Measurements from ENCODE around the gene SCGB1C1. TPM values are rescaled to one million over a fixed set of nuclear protein-coding genes. Genes with fewer than 3 reads are reported as not detected.

SCGB1C1 gene
- total and polyA plus RNA-seq, 8 donors, result not detected

GRCh38 chr11:206526-207207 lies 13.8 kb downstream of the SCGB1C1 start:
- intact Hi-C loops (cut with DNase I), result no loop called here
- peak; percentile 12 for ATAC-seq

GRCh38 chr11:207208-207862 lies 14.5 kb downstream of the SCGB1C1 start, which contains the start of the genes BET1L and RIC8A:
BET1L (minus strand) TSS chr11:207399; CDS start chr11:207321, 78 bp downstream.
RIC8A (plus strand) TSS chr11:207708; CDS start chr11:208855, 1,147 bp downstream.
- ATAC-seq (peak; percentile 91), DNase-seq (peak; percentile 95 to 98 (median 96))
- Histone ChIP-seq H3K4me1 (peaks cover 25 to 70% of the 10 kb centered on the region in 2 donors), H3K36me3 (peaks cover 0 to 61% of the 10 kb centered on the region in 2 donors), H3K4me3 (peak within 1 kb of the TSS; percentile 97 to 100), H3K9me3 (no peaks in the 10 kb centered on the region), H3K27ac (peak within 1 kb of the TSS; percentile 99 to 100), H3K27me3 (no peaks in the 10 kb centered on the region)
- TF ChIP-seq CTCF (IDR thresholded peaks at IDR 0.05), result no peak
- intact Hi-C loops (cut with DNase I), result no loop called here

More at GRCh38 chr11:206526-207207, 13.8 kb downstream of the SCGB1C1 start:
- TF ChIP-seq CTCF (IDR thresholded peaks at IDR 0.05), result no peak
- peaks cover 0 to 54% of the 10 kb centered on the region in 2 donors for H3K36me3 ChIP-seq
- peak overlapping the region; percentile 99 to 100 for H3K27ac ChIP-seq
- H3K4me3 ChIP-seq, result peak overlapping the region; percentile 97 to 100
- DNase-seq, result peak in 1 of 4 donors; percentile 10
- no peaks in the 10 kb centered on the region for H3K27me3 ChIP-seq
- no peaks in the 10 kb centered on the region for H3K9me3 ChIP-seq
- H3K4me1 ChIP-seq, result peaks cover 25 to 75% of the 10 kb centered on the region in 2 donors

GRCh38 chr11:207863-208180 lies 14.9 kb downstream of the SCGB1C1 start:
- intact Hi-C loops (cut with DNase I), result no loop called here

GRCh38 chr11:208181-208916 lies 15.5 kb downstream of the SCGB1C1 start:
- Histone ChIP-seq H3K36me3 (peaks cover 0 to 63% of the 10 kb centered on the region in 2 donors), H3K4me3 (peak overlapping the region; percentile 97 to 100), H3K4me1 (peaks cover 25 to 61% of the 10 kb centered on the region in 2 donors), H3K9me3 (no peaks in the 10 kb centered on the region), H3K27me3 (no peaks in the 10 kb centered on the region), H3K27ac (peak overlapping the region; percentile 99 to 100)
- ATAC-seq (peak; percentile 79), DNase-seq (peak; percentile 73 to 96 (median 86))
- intact Hi-C loops (cut with DNase I), result no loop called here
- TF ChIP-seq CTCF (IDR thresholded peaks at IDR 0.05), result no peak

More at GRCh38 chr11:207863-208180, 14.9 kb downstream of the SCGB1C1 start:
- Histone ChIP-seq H3K4me3 (peak overlapping the region; percentile 97 to 100), H3K27ac (peak overlapping the region; percentile 99 to 100), H3K36me3 (peaks cover 0 to 63% of the 10 kb centered on the region in 2 donors), H3K27me3 (no peaks in the 10 kb centered on the region), H3K9me3 (no peaks in the 10 kb centered on the region), H3K4me1 (peaks cover 25 to 66% of the 10 kb centered on the region in 2 donors)
- no peak for TF ChIP-seq CTCF (IDR thresholded peaks at IDR 0.05)
- DNase-seq (peak in 2 of 4 donors; percentile 60 to 88), ATAC-seq (peak; percentile 18)

Measured in left lung (tissue), 10 donors.